K562 (cell line): ENCODE measurements around the gene AMBRA1. TPM values are rescaled to one million over a fixed set of nuclear protein-coding genes. Genes with fewer than 3 reads are reported as not detected.

ENCODE experiments used
- AFF4 ChIP-seq: sonication (generic); formaldehyde crosslinking; IDR thresholded peaks from 2 replicates; pipeline ENCODE4 v1.8.0; 2023; ENCODE audit warnings: mild to moderate bottlenecking, missing genetic modification reagents
- CCAR2 ChIP-seq: fragments of 200-400 bp; formaldehyde crosslinking; IDR thresholded peaks from 2 replicates; pipeline ENCODE4 v1.6.1; 2017; ENCODE audit warnings: mild to moderate bottlenecking, low read depth, low read length
- CEBPB ChIP-seq: fragments of 450-650 bp; IDR thresholded peaks from 2 replicates; pipeline ENCODE4 v1.6.1; 2016; ENCODE audit warnings: missing genetic modification characterization, missing compliant biosample characterization
- CXXC5 ChIP-seq: fragments of 250-450 bp; sonication (Bioruptor Pico); IDR thresholded peaks from 2 replicates; pipeline ENCODE4 v1.8.0; 2022; ENCODE audit warnings: inconsistent platforms, mild to moderate bottlenecking, moderate library complexity
- FOXK1 ChIP-seq: sonication (generic); formaldehyde crosslinking; IDR thresholded peaks from 2 replicates; pipeline ENCODE4 v1.8.0; 2022; ENCODE audit warnings: missing genetic modification reagents, mild to moderate bottlenecking, borderline replicate concordance
- KAT7 ChIP-seq: sonication (generic); formaldehyde crosslinking; IDR thresholded peaks from 2 replicates; pipeline ENCODE4 v1.8.0; 2022; ENCODE audit warnings: missing genetic modification reagents, mild to moderate bottlenecking, borderline replicate concordance
- MCM3 ChIP-seq: fragments of 450-650 bp; IDR thresholded peaks from 2 replicates; pipeline ENCODE4 v1.6.1; 2016
- MYC ChIP-seq, 2 experiments: fragments of 250-450 bp in 1 of 2; sonication (Bioruptor Pico) in 1 of 2; IDR thresholded peaks; 2 replicates each; pipeline versions ENCODE4 v1.5.1 to v1.6.1; 2012 to 2021; ENCODE audit warnings: low read depth in 2 of 2, borderline replicate concordance in 1 of 2, improper control_type of control experiment in 1 of 2, low read length in 1 of 2, mild to moderate bottlenecking in 1 of 2, moderate library complexity in 1 of 2
- PML ChIP-seq: IDR thresholded peaks from 2 replicates; pipeline ENCODE4 v1.6.1; 2012; ENCODE audit warnings: low read length, inconsistent platforms
- SMAD3 ChIP-seq: fragments of 450-650 bp; formaldehyde crosslinking; conservative IDR thresholded peaks from 2 replicates; pipeline ENCODE4 v1.4.0; 2020; ENCODE audit warnings: mild to moderate bottlenecking
- STAT5A ChIP-seq: IDR thresholded peaks from 2 replicates; pipeline ENCODE4 v1.6.1; 2012; ENCODE audit warnings: low read length, inconsistent platforms, borderline replicate concordance
- U2AF1 ChIP-seq: fragments of 200-400 bp; formaldehyde crosslinking; optimal IDR thresholded peaks from 2 replicates; pipeline ENCODE3; 2017; ENCODE audit warnings: mild to moderate bottlenecking, low read depth, low read length, moderate library complexity
- ZBTB12 ChIP-seq: fragments of 250-450 bp; sonication (Bioruptor Pico); IDR thresholded peaks from 2 replicates; pipeline ENCODE4 v1.4.0; 2020
- ZNF133 ChIP-seq: fragments of 250-450 bp; sonication (Bioruptor Pico); IDR thresholded peaks from 2 replicates; pipeline ENCODE4 v1.4.0; 2020; ENCODE audit warnings: mild to moderate bottlenecking
- ZNF165 ChIP-seq: fragments of 250-450 bp; sonication (Bioruptor Pico); IDR thresholded peaks from 2 replicates; pipeline ENCODE4 v1.4.0; 2020; ENCODE audit warnings: borderline replicate concordance
- polyA plus RNA-seq, 8 experiments: library from polyadenylated mRNA; depleted of rRNA in 4 of 8; stranded (reverse) in 5 of 8; unstranded in 3 of 8; fragments of >200 nt; fragmentation: Nextera tagmentation in 2 of 8; fragmentation: Illumina TruSeq in 1 of 8; extraction: Ambion mirVana in 2 of 8; extraction: Trizol in 1 of 8; gene quantifications; 2 replicates each; pipeline versions ENCODE4 v1.2.1 to v1.2.3, GENCODE V29; 2011 to 2014; ENCODE audit warnings: inconsistent platforms in 1 of 8, missing spikeins in 1 of 8
- total RNA-seq, 7 experiments: library from RNA; depleted of rRNA in 6 of 7; stranded (reverse); fragments of >200 nt in 6 of 7; fragmentation: Illumina TruSeq in 2 of 7; extraction: Trizol in 2 of 7; gene quantifications; 2 replicates each; pipeline versions ENCODE4 v1.2.1 to v1.2.3, GENCODE V29; 2011 to 2021; ENCODE audit warnings: low replicate concordance in 1 of 7
- TF ChIP-seq, protein P1 (sequence below): sonication (generic); formaldehyde crosslinking; IDR thresholded peaks from 2 replicates; pipeline ENCODE4 v1.8.1; 2023; ENCODE audit warnings: mild to moderate bottlenecking, missing genetic modification reagents
- TF ChIP-seq, protein P2 (sequence below): fragments of 450-650 bp; IDR thresholded peaks from 2 replicates; pipeline ENCODE4 v1.6.1; 2016; ENCODE audit warnings: antibody characterized with exemption

The AMBRA1 gene
- total and polyA plus RNA-seq, 9 of the 15 experiments (the other 6 are each of a cell fraction or from before 2014, with no cell fraction given): 0.15 to 24.5 (median 13.0) TPM

- TF ChIP-seq, protein P1, sequence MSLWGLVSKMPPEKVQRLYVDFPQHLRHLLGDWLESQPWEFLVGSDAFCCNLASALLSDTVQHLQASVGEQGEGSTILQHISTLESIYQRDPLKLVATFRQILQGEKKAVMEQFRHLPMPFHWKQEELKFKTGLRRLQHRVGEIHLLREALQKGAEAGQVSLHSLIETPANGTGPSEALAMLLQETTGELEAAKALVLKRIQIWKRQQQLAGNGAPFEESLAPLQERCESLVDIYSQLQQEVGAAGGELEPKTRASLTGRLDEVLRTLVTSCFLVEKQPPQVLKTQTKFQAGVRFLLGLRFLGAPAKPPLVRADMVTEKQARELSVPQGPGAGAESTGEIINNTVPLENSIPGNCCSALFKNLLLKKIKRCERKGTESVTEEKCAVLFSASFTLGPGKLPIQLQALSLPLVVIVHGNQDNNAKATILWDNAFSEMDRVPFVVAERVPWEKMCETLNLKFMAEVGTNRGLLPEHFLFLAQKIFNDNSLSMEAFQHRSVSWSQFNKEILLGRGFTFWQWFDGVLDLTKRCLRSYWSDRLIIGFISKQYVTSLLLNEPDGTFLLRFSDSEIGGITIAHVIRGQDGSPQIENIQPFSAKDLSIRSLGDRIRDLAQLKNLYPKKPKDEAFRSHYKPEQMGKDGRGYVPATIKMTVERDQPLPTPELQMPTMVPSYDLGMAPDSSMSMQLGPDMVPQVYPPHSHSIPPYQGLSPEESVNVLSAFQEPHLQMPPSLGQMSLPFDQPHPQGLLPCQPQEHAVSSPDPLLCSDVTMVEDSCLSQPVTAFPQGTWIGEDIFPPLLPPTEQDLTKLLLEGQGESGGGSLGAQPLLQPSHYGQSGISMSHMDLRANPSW (CRISPR knock-in tag): no peak
- peak; percentile 91; the same call in 1 of the 2 replicates for TF ChIP-seq KAT7 (CRISPR knock-in tag)
- peak; percentile 79 for TF ChIP-seq CEBPB (tag)
- 0 out of 2 replicates have a peak, but pooled peaks have one; percentile 23 for TF ChIP-seq SMAD3 (CRISPR knock-in tag)
- TF ChIP-seq MYC (IDR thresholded peaks at IDR 0.05; ENCODE audit: low read depth, low read length): peak; percentile 77
- no peak for TF ChIP-seq MYC (CRISPR knock-in tag; IDR thresholded peaks at IDR 0.05; ENCODE audit: borderline replicate concordance, low read depth)
- TF ChIP-seq CXXC5 (CRISPR knock-in tag): peak; percentile 89
- TF ChIP-seq FOXK1 (CRISPR knock-in tag): no peak
- peak; percentile 46; the same call in 1 of the 2 replicates for TF ChIP-seq PML
- TF ChIP-seq ZNF133 (CRISPR knock-in tag): no peak
- no peak for TF ChIP-seq AFF4
- peak; percentile 57 for TF ChIP-seq ZBTB12 (CRISPR knock-in tag)
- TF ChIP-seq ZNF165 (CRISPR knock-in tag): no peak
- no peak for TF ChIP-seq CCAR2
- TF ChIP-seq MCM3: no peak
- TF ChIP-seq, protein P2, sequence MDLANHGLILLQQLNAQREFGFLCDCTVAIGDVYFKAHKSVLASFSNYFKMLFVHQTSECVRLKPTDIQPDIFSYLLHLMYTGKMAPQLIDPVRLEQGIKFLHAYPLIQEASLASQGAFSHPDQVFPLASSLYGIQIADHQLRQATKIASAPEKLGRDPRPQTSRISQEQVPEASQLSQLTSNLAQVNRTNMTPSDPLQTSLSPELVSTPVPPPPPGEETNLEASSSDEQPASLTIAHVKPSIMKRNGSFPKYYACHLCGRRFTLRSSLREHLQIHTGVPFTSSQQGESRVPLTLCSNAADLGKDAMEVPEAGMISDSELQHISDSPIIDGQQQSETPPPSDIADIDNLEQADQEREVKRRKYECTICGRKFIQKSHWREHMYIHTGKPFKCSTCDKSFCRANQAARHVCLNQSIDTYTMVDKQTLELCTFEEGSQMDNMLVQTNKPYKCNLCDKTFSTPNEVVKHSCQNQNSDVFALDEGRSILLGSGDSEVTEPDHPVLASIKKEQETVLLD: no peak
- TF ChIP-seq STAT5A: no peak
- TF ChIP-seq U2AF1: no peak
These were observed at the start of gene AMBRA1 (continued) for GRCh38 chr11:46593550-46594373.
